Prostate gland (tissue), 2 donors: ENCODE results near the gene AOC2. TPM values are rescaled to one million over a fixed set of nuclear protein-coding genes. Genes with fewer than 3 reads are reported as not detected.

Experiments used
- DNase-seq: peaks from one replicate; pipeline ENCODE4 v3.0.0-alpha.2; 2019; ENCODE audit warnings: low spot score
- H3K27ac ChIP-seq, 2 donors: fragments of 200-600 bp; sonication (generic); 2 replicates each; pipeline ENCODE4 v1.5.1; 2017 to 2019
- H3K27me3 ChIP-seq: fragments of 200-600 bp; sonication (generic); replicated peaks from 2 replicates; pipeline ENCODE4 v1.5.1; 2019; ENCODE audit not compliant: insufficient read depth
- H3K36me3 ChIP-seq, 2 donors: fragments of 200-600 bp; sonication (generic); 1 replicate in 1 of 2; 2 replicates in 1 of 2; pipeline versions ENCODE4 v1.5.1 to v1.8.1; 2017 to 2019
- H3K4me1 ChIP-seq: fragments of 200-600 bp; sonication (generic); replicated peaks from 2 replicates; pipeline ENCODE4 v1.5.1; 2019
- H3K4me3 ChIP-seq, 2 donors: fragments of 200-600 bp; sonication (generic); 2 replicates each; pipeline ENCODE4 v1.5.1; 2017 to 2019
- H3K9me3 ChIP-seq: fragments of 200-600 bp; sonication (generic); 2 replicates; pipeline ENCODE4 v1.5.1; 2017
- POLR2A ChIP-seq: fragments of 450-650 bp; IDR thresholded peaks from one replicate; pipeline ENCODE4 v1.6.1; 2016; ENCODE audit warnings: antibody characterized with exemption, mild to moderate bottlenecking
- POLR2AphosphoS5 ChIP-seq: sonication (generic); formaldehyde crosslinking; IDR thresholded peaks from one replicate; pipeline ENCODE4 v1.6.1; 2017; ENCODE audit warnings: antibody characterized with exemption
- WGBS: methylation state at CpG from one replicate; pipeline ENCODE4 v1.1.5; 2018; 5-methylcytosine and 5-hydroxymethylcytosine counted together
- intact Hi-C: fragments of 100-400 bp; cut with DNase I; formaldehyde crosslinking; loops from one replicate; pipeline ENCODE4 v1.14.2; 2022
- total RNA-seq, 2 donors: library from RNA; depleted of rRNA; stranded (reverse); fragments of >200 nt; gene quantifications; one replicate each; pipeline ENCODE4 v1.1.0, GENCODE V29; 2016
- TF ChIP-seq, protein P1 (sequence below), 4 experiments: fragments of 200-600 bp in 2 of 4; fragments of 450-650 bp in 2 of 4; sonication (generic) in 2 of 4; IDR thresholded peaks; 1 replicate in 3 of 4; 2 replicates in 1 of 4; pipeline ENCODE4 v1.5.1; 2016 to 2019; ENCODE audit warnings: antibody characterized with exemption in 4 of 4, mild to moderate bottlenecking in 2 of 4, moderate library complexity in 2 of 4

The AOC2 gene
- total RNA-seq, 2 donors from 2014 or later, result 0.27 to 4.9 TPM

DNA sequence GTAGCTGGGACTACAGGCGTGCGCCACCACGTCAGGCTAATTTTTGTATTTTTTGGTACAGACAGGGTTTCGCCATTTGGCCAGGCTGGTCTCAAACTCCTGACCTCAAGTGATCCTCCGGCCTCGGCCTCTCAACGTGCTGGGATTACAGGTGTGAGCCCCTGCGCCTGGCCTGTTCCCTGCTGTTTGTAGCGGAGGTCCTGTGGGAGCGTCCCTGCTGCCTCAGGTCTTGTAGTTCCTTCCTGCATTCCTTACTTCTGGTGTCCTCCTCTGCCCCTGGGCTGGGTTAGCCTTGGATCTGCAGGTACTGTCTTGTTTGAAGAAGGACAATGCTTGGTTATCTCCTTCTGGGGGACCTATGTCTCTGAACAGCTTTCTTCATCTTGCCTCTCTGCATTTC is 32.7 kb downstream of the AOC2 start:
- intact Hi-C loops, result no loop called here
- H3K9me3 ChIP-seq, result no peaks in the 10 kb centered on the region
- no peaks in the 10 kb centered on the region for H3K36me3 ChIP-seq
- no peaks in the 10 kb centered on the region for H3K27me3 ChIP-seq
- H3K27ac ChIP-seq, result no peak overlapping the region
- no peak for DNase-seq
- no peak overlapping the region for H3K4me3 ChIP-seq
- H3K4me1 ChIP-seq, result no peaks in the 10 kb centered on the region
- WGBS, result 88% methylated on average over 10 of the region's 10 CpGs
- TF ChIP-seq, protein P1, sequence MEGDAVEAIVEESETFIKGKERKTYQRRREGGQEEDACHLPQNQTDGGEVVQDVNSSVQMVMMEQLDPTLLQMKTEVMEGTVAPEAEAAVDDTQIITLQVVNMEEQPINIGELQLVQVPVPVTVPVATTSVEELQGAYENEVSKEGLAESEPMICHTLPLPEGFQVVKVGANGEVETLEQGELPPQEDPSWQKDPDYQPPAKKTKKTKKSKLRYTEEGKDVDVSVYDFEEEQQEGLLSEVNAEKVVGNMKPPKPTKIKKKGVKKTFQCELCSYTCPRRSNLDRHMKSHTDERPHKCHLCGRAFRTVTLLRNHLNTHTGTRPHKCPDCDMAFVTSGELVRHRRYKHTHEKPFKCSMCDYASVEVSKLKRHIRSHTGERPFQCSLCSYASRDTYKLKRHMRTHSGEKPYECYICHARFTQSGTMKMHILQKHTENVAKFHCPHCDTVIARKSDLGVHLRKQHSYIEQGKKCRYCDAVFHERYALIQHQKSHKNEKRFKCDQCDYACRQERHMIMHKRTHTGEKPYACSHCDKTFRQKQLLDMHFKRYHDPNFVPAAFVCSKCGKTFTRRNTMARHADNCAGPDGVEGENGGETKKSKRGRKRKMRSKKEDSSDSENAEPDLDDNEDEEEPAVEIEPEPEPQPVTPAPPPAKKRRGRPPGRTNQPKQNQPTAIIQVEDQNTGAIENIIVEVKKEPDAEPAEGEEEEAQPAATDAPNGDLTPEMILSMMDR (IDR thresholded peaks at IDR 0.05), result no peak
- TF ChIP-seq POLR2AphosphoS5 (no peak), POLR2A (no peak)

DNA sequence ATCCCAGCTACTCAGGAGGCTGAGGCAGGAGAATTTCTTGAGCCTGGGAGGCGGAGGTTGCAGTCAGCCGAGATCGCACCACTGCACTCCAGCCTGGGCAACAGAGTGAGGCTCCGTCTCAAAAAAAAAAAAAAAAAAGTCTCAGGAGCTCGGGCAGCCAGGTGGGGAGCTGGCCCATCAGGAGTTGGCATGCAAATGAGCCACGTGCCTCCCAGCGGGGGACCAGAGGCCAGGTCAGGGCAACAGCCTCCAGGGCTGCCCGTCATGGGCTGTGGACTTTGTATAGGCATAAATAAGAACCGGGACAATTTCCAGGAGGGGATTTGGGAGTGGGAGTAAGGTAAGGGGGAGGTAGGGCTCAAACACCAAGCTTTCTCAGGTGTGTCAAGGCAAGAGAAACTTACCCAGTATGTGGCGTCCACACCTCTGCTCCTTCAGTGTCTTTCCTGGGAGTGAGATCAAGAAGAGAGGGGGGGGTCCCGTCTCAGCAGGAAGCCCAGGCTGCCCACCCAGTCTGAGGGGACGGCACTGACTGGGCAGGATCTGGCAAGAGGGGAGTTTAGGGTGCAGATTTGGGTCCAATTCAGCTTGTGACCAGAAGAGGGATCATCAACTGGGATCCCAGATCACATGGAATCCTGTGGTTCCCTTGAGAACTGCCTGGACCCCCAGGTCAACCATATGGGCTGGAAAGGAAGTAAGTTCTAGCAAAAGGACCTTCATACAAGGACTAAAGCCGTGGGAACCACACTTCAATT is 33.9 kb downstream of the AOC2 start:
- DNase-seq, result no peak
- 40% methylated on average over 13 of the region's 13 CpGs for WGBS
- no peak overlapping the region for H3K27ac ChIP-seq
- H3K36me3 ChIP-seq, result no peaks in the 10 kb centered on the region
- intact Hi-C loops, result no loop called here
- H3K4me3 ChIP-seq, result no peak overlapping the region
- H3K27me3 ChIP-seq, result no peaks in the 10 kb centered on the region
- no peak for TF ChIP-seq POLR2A
- TF ChIP-seq, protein P1 (IDR thresholded peaks at IDR 0.05), result no peak
- no peak for TF ChIP-seq POLR2AphosphoS5
- H3K9me3 ChIP-seq, result no peaks in the 10 kb centered on the region
- H3K4me1 ChIP-seq, result no peaks in the 10 kb centered on the region

GRCh38 chr17:42878924-42879595 is 34.7 kb downstream of the AOC2 start:
- Histone ChIP-seq H3K36me3 (no peaks in the 10 kb centered on the region), H3K4me1 (no peaks in the 10 kb centered on the region), H3K27ac (no peak overlapping the region), H3K27me3 (no peaks in the 10 kb centered on the region), H3K9me3 (no peaks in the 10 kb centered on the region), H3K4me3 (no peak overlapping the region)
- TF ChIP-seq POLR2AphosphoS5, result no peak
- TF ChIP-seq, protein P1 (IDR thresholded peaks at IDR 0.05), result no peak
- intact Hi-C loops, result no loop called here
- WGBS, result 84% methylated on average over 8 of the region's 8 CpGs
- DNase-seq, result no peak

- Histone ChIP-seq H3K27ac (no peak overlapping the region), H3K27me3 (no peaks in the 10 kb centered on the region), H3K4me3 (no peak overlapping the region), H3K9me3 (no peaks in the 10 kb centered on the region), H3K4me1 (no peaks in the 10 kb centered on the region), H3K36me3 (no peaks in the 10 kb centered on the region)
- DNase-seq, result no peak
- intact Hi-C loops, result no loop called here
- TF ChIP-seq POLR2A (no peak), POLR2AphosphoS5 (no peak)
- TF ChIP-seq, protein P1 (IDR thresholded peaks at IDR 0.05), result no peak
- 57% methylated on average over 6 of the region's 6 CpGs for WGBS
Measured at GRCh38 chr17:42879596-42879985, 35.2 kb downstream of the AOC2 start.
